B cell (primary cell): Measurements from ENCODE around the gene MYH10. TPM values are rescaled to one million over a fixed set of nuclear protein-coding genes. Genes with fewer than 3 reads are reported as not detected.
"Not testable (repeated sequence)": the region's sequence is repeated elsewhere in the genome, so short reads cannot be mapped to it uniquely, and the experiment has no call there.

ENCODE experiments used
- ATAC-seq: fragments of 200-7000 bp; cut with Tn5 transposase; one replicate; pipeline ENCODE4 v1.10.0; 2021; ENCODE audit warnings: low read depth, mild to moderate bottlenecking, moderate number of reproducible peaks, moderate library complexity
- CTCF ChIA-PET: fragments of 350-600 bp; sonication (Branson Sonifier 250); formaldehyde crosslinking; loops from one replicate; lab custom pipeline; 2021; ENCODE audit warnings: antibody characterized with exemption, inconsistent platforms; lab: Charles Lee
- POLR2A ChIA-PET: fragments of 350-600 bp; sonication (Branson Sonifier 250); formaldehyde crosslinking; loops from one replicate; lab custom pipeline; 2021; ENCODE audit warnings: antibody characterized with exemption; lab: Charles Lee
- DNase-seq: peaks from one replicate; pipeline ENCODE4 v3.0.0; 2013
- H2AFZ ChIP-seq: 2 replicates; pipeline ENCODE4 v1.6.1; 2012; ENCODE audit warnings: mild to moderate bottlenecking, low read depth, low read length; ENCODE audit not compliant: insufficient read depth, poor library complexity, severe bottlenecking
- H3K27ac ChIP-seq, 2 donors: 1 replicate in 1 of 2; 2 replicates in 1 of 2; pipeline ENCODE4 v1.5.1; 2012 to 2013; ENCODE audit warnings: low read length in 2 of 2, mild to moderate bottlenecking in 2 of 2, moderate library complexity in 1 of 2
- H3K27me3 ChIP-seq, 4 experiments: fragments of 200-600 bp in 1 of 4; sonication (generic) in 1 of 4; replicated peaks in 1 of 4; 1 replicate in 2 of 4; 2 replicates in 2 of 4; pipeline versions ENCODE4 v1.6.1 to v1.7.0; 2013 to 2016; ENCODE audit warnings: low read length in 3 of 4, mild to moderate bottlenecking in 2 of 4, mixed read lengths in 1 of 4, moderate library complexity in 1 of 4; ENCODE audit not compliant: insufficient read depth in 4 of 4, control insufficient read depth in 3 of 4; ENCODE audit errors: control extremely low read depth in 1 of 4
- H3K36me3 ChIP-seq, 2 experiments: replicated peaks in 1 of 2; 1 replicate in 1 of 2; 2 replicates in 1 of 2; pipeline versions ENCODE4 v1.6.1 to v1.7.1; 2013; ENCODE audit warnings: low read length in 1 of 2; ENCODE audit not compliant: insufficient read depth in 2 of 2, control insufficient read depth in 1 of 2; ENCODE audit errors: control extremely low read depth in 1 of 2, extremely low read depth in 1 of 2
- H3K4me1 ChIP-seq, 2 donors: fragments of 200-600 bp in 1 of 2; sonication (generic) in 1 of 2; 1 replicate in 1 of 2; 2 replicates in 1 of 2; pipeline versions ENCODE4 v1.5.1 to v1.6.1; 2013 to 2017; ENCODE audit warnings: low read length in 2 of 2; ENCODE audit not compliant: control insufficient read depth in 2 of 2, insufficient read depth in 2 of 2
- H3K4me2 ChIP-seq: replicated peaks from 2 replicates; pipeline ENCODE3; 2012; ENCODE audit warnings: mild to moderate bottlenecking, low read depth, low read length; ENCODE audit not compliant: poor library complexity, severe bottlenecking
- H3K4me3 ChIP-seq, 5 experiments: fragments of 200-600 bp in 1 of 5; sonication (generic) in 1 of 5; 1 replicate in 3 of 5; 2 replicates in 2 of 5; pipeline versions ENCODE4 v1.5.1 to v1.7.0; 2011 to 2016; ENCODE audit warnings: low read length in 4 of 5, mild to moderate bottlenecking in 4 of 5, low read depth in 2 of 5, control low read depth in 1 of 5, moderate library complexity in 1 of 5; ENCODE audit not compliant: insufficient read depth in 1 of 5; ENCODE audit errors: control extremely low read depth in 1 of 5, extremely low read depth in 1 of 5
- H3K79me2 ChIP-seq: fragments of 200-600 bp; sonication (generic); one replicate; pipeline ENCODE4 v1.6.0; 2016; ENCODE audit warnings: low read length; ENCODE audit not compliant: control insufficient read depth, insufficient read depth
- H3K9ac ChIP-seq: fragments of 200-600 bp; sonication (generic); 2 replicates; pipeline ENCODE4 v1.6.1; 2017; ENCODE audit warnings: mild to moderate bottlenecking, low read length, moderate library complexity
- H3K9me3 ChIP-seq, 3 donors: one replicate each; pipeline versions ENCODE4 v1.6.1 to v1.7.1; 2013; ENCODE audit warnings: low read length in 2 of 3; ENCODE audit not compliant: control insufficient read depth in 2 of 3, insufficient read depth in 1 of 3; ENCODE audit errors: control extremely low read depth in 1 of 3
- H4K20me1 ChIP-seq: 2 replicates; pipeline ENCODE4 v1.6.0; 2012; ENCODE audit warnings: mild to moderate bottlenecking, low read length; ENCODE audit not compliant: insufficient read depth, control insufficient read depth, poor library complexity, severe bottlenecking
- H3K27ac Mint-ChIP-seq: one replicate; pipeline ENCODE4 v1.8.0; 2021; ENCODE audit warnings: mixed read lengths
- H3K27me3 Mint-ChIP-seq: one replicate; pipeline ENCODE4 v1.8.0; 2021; ENCODE audit warnings: mixed read lengths
- H3K4me1 Mint-ChIP-seq: one replicate; pipeline ENCODE4 v1.8.0; 2021; ENCODE audit warnings: mixed read lengths
- H3K4me3 Mint-ChIP-seq: one replicate; pipeline ENCODE4 v1.8.0; 2021; ENCODE audit warnings: mixed read lengths
- H3K9me3 Mint-ChIP-seq: one replicate; pipeline ENCODE4 v1.8.0; 2022; ENCODE audit warnings: mixed read lengths; ENCODE audit not compliant: insufficient read depth
- CTCF ChIP-seq: fragments of 200-600 bp; IDR thresholded peaks from one replicate; pipeline ENCODE4 v1.8.0; 2022; ENCODE audit warnings: antibody characterized with exemption, mild to moderate bottlenecking
- EZH2 ChIP-seq: IDR thresholded peaks from 2 replicates; pipeline ENCODE4 v1.6.1; 2012; ENCODE audit warnings: borderline replicate concordance, low read depth, mild to moderate bottlenecking, moderate library complexity, low read length; ENCODE audit not compliant: insufficient read depth, poor library complexity, severe bottlenecking
- WGBS: methylation state at CpG from one replicate; pipeline ENCODE4 v1.1.5; 2013; ENCODE audit warnings: missing lambda C conversion rate; ENCODE audit not compliant: insufficient coverage; 5-methylcytosine and 5-hydroxymethylcytosine counted together
- intact Hi-C: fragments of 100-400 bp; cut with micrococcal nuclease; formaldehyde crosslinking; loops from one replicate; pipeline ENCODE4 v1.10.0; 2022
- polyA plus RNA-seq: library from polyadenylated mRNA; depleted of rRNA; stranded (reverse); fragments of >200 nt; gene quantifications from 2 replicates; pipeline ENCODE4 v1.2.3, GENCODE V29; 2012
- total RNA-seq, 2 donors: library from RNA; stranded (reverse); fragments of 120-200 nt in 1 of 2; gene quantifications; 1 replicate in 1 of 2; 2 replicates in 1 of 2; pipeline versions ENCODE4 v1.2.3 to v1.2.4, GENCODE V29; 2013 to 2022

Gene MYH10
- total and polyA plus RNA-seq, 2 donors (not counting 1 experiment from before 2014, with no cell fraction given) = 0.04 to 1.7 TPM

- 100% methylated on average over 4 of the region's 8 CpGs for WGBS
- Mint-ChIP-seq H3K4me1 (no peaks in the 10 kb centered on the region), H3K9me3 (peaks cover 4% of the 10 kb centered on the region), H3K4me3 (no peak overlapping the region), H3K27me3 (no peaks in the 10 kb centered on the region), H3K27ac (no peak overlapping the region)
- Histone ChIP-seq H3K27ac (no peak overlapping the region), H3K9me3 (no peaks in the 10 kb centered on the region), H3K4me3 (no peak overlapping the region), H2AFZ (no peak overlapping the region), H3K9ac (no peak overlapping the region), H4K20me1 (no peaks in the 10 kb centered on the region), H3K79me2 (no peaks in the 10 kb centered on the region), H3K4me2 (no peak overlapping the region), H3K27me3 (no peaks in the 10 kb centered on the region), H3K36me3 (no peaks in the 10 kb centered on the region), H3K4me1 (no peaks in the 10 kb centered on the region)
- ChIA-PET POLR2A (no interaction called here), CTCF (no interaction called here)
- no peak for DNase-seq
- intact Hi-C loops = no loop called here
- no peak for ATAC-seq
- TF ChIP-seq CTCF = no peak
- TF ChIP-seq EZH2 = no peak
Observed at GRCh38 chr17:8542599-8543502, 87.7 kb downstream of the MYH10 start.

GRCh38 chr17:8539976-8540375 lies 90.5 kb downstream of the MYH10 start:
- H3K27ac Mint-ChIP-seq, CTCF ChIA-PET: not testable (repeated sequence)
- WGBS = 90% methylated on average over 4 of the region's 7 CpGs

More at GRCh38 chr17:8539976-8540375, 90.5 kb downstream of the MYH10 start:
- H2AFZ ChIP-seq, H3K9me3 ChIP-seq, ATAC-seq, H3K4me2 ChIP-seq, H3K4me3 ChIP-seq, H3K27me3 ChIP-seq, H3K79me2 ChIP-seq, H3K27me3 Mint-ChIP-seq, H3K9ac ChIP-seq, H3K27ac ChIP-seq, H3K4me3 Mint-ChIP-seq, DNase-seq, intact Hi-C loops, H4K20me1 ChIP-seq, H3K4me1 ChIP-seq, H3K9me3 Mint-ChIP-seq, H3K4me1 Mint-ChIP-seq, POLR2A ChIA-PET, H3K36me3 ChIP-seq: not testable (repeated sequence)
